Measurements from ENCODE around the gene MACC1. TPM values are rescaled to one million over a fixed set of nuclear protein-coding genes. Genes with fewer than 3 reads are reported as not detected.
"Not testable (repeated sequence)": the region's sequence is repeated elsewhere in the genome, so short reads cannot be mapped to it uniquely, and the experiment has no call there.

Gene MACC1
- total RNA-seq, 4 donors from 2014 or later, result 15.4 to 18.5 (median 15.8) TPM

DNA sequence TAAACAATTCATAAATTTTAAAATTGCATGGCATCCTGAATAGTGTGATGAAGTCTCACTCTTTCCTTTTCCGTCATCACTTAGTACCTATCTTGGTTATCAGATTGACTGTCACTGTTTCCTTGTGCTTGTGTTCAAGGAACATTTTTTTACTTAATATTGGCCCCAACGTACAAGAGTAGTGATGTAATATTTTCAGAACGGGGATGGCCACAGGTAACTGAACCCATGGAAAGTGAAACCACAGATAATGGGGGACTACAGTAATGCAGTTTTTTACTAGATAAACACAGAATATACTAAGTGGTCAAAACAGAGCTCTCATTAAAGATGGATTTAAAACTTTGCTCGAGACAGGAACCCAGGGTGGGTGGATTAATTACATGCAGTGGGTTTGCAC lies 85.4 kb downstream of the MACC1 start:
- WGBS, 2 donors, result 82 to 85% methylated on average over 4 of the region's 4 CpGs
- DNase-seq (ENCODE audit: low spot score in 2 of 2), result no peak

DNA sequence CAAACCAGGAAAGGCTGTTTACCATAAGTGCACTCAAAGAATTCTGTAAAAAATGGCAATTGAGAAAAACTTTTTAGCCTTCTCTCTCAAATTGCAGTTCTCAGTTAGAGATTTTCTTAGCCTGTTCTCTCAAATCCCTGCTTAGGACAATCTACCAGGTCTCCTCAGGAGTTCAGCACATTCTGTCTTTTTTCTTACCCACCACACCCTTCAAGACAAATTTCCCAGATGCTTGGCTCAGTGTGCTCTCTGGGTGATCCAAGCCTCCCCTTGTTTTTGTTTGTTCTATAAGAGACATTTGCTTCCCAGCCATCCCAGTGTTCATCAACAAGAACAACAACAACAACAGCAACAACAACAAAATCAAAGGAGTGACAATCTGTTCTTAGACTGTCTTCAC lies 87.3 kb downstream of the MACC1 start:
- TF ChIP-seq POLR2A (IDR thresholded peaks at IDR 0.05) (no peak), CTCF (IDR thresholded peaks at IDR 0.05) (no peak)
- no peak overlapping the region for H3K4me3 ChIP-seq (ENCODE audit: low read depth, poor library complexity, severe bottlenecking)
- intact Hi-C loops (cut with DNase I; ENCODE audit: low total_unique reads), result no loop called here
- no peak for DNase-seq (ENCODE audit: low spot score in 2 of 2)

More for the DNA sequence above, 85.4 kb downstream of the MACC1 start:
- no peak overlapping the region for H3K4me3 ChIP-seq (ENCODE audit: low read depth, poor library complexity, severe bottlenecking)
- TF ChIP-seq CTCF (IDR thresholded peaks at IDR 0.05), result no peak
- TF ChIP-seq POLR2A (IDR thresholded peaks at IDR 0.05), result no peak
- intact Hi-C loops (cut with DNase I; ENCODE audit: low total_unique reads), result no loop called here

GRCh38 chr7:20128001-20128400 lies 89.2 kb downstream of the MACC1 start:
- H3K4me3 ChIP-seq (ENCODE audit: low read depth, poor library complexity, severe bottlenecking), result no peak overlapping the region
- DNase-seq (ENCODE audit: low spot score in 2 of 2), result no peak
- 71% methylated on average over 2 of the region's 2 CpGs for WGBS, 2 donors
- intact Hi-C loops (cut with DNase I; ENCODE audit: low total_unique reads), result no loop called here
- no peak for TF ChIP-seq CTCF (IDR thresholded peaks at IDR 0.05)
- no peak for TF ChIP-seq POLR2A (IDR thresholded peaks at IDR 0.05)

GRCh38 chr7:20126060-20126459 lies 91.1 kb downstream of the MACC1 start:
- WGBS, 2 donors, result 77 to 84% methylated on average over 4 of the region's 4 CpGs
- H3K4me3 ChIP-seq (ENCODE audit: low read depth, poor library complexity, severe bottlenecking); intact Hi-C loops (cut with DNase I; ENCODE audit: low total_unique reads); DNase-seq (ENCODE audit: low spot score in 2 of 2): not testable (repeated sequence)

DNA sequence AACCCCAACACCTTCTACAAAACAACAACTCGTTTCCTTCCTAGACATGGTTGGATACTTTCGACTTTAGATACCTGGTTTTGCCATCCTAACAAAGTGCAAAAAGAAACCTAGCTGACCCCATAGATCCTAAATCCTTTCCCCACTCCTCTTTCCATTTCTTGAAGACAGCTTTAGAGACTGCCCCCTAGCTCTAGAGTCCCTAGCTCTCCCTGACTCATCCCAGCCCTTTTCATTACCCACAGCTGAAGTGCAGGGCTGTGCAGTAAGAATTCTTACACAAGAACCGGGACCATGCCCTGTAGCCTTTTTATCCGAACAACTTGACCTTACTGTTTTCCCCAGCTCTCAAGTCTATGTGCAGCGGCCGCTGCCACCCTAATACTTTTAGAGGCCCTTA lies 93.1 kb downstream of the MACC1 start:
- H3K4me3 ChIP-seq (ENCODE audit: low read depth, poor library complexity, severe bottlenecking); DNase-seq (ENCODE audit: low spot score in 2 of 2); intact Hi-C loops (cut with DNase I; ENCODE audit: low total_unique reads): not testable (repeated sequence)
- 92% methylated on average over 6 of the region's 6 CpGs for WGBS, 2 donors

DNA sequence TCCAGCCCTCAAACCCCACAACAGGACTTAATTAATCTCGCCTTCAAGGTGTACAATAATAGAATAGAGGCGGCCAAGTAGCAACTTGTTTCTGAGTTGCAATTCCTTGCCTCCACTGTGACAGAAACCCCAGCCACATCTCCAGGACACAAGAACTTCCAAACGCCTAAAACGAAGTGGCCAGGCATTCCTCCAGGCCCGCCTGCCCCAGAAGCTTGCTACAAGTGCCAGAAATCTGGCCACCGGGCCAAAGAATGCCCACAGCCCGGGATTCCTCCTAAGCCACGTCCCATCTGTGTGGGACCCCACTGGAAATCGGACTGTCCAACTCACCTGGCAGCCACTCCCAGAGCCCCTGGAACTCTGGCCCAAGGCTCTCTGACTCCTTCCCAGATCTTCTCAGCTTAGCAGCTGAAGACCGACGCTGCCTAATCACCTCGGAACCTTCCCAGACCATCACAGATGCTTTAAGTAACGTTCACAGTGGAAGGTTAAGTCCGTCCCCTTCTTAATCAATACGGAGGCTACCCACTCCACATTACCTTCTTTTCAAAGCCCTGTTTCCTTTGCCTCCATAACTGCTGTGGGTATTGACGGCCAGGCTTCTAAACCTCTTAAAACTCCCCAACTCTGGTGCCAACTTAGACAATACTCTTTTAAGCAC lies 94.4 kb downstream of the MACC1 start:
- 81 to 85% methylated on average over 16 of the region's 16 CpGs for WGBS, 2 donors
- intact Hi-C loops (cut with DNase I; ENCODE audit: low total_unique reads); DNase-seq (ENCODE audit: low spot score in 2 of 2); H3K4me3 ChIP-seq (ENCODE audit: low read depth, poor library complexity, severe bottlenecking): not testable (repeated sequence)

- DNase-seq (ENCODE audit: low spot score in 2 of 2), result no peak
- H3K4me3 ChIP-seq (ENCODE audit: low read depth, poor library complexity, severe bottlenecking), result no peak overlapping the region
Measured at GRCh38 chr7:20122073-20122472, 95.1 kb downstream of the MACC1 start.

More at GRCh38 chr7:20122073-20122472, 95.1 kb downstream of the MACC1 start:
- 79 to 83% methylated on average over 6 of the region's 6 CpGs for WGBS, 2 donors
- no peak for TF ChIP-seq POLR2A (IDR thresholded peaks at IDR 0.05)
- no peak for TF ChIP-seq CTCF (IDR thresholded peaks at IDR 0.05)
- intact Hi-C loops (cut with DNase I; ENCODE audit: low total_unique reads), result no loop called here
